Measurements from ENCODE around the gene SUN1. TPM values are rescaled to one million over a fixed set of nuclear protein-coding genes. Genes with fewer than 3 reads are reported as not detected.
A peak's percentile ranks its signal among the peaks of the same experiment; 100 is the strongest.
"Not testable (repeated sequence)": the region's sequence is repeated elsewhere in the genome, so short reads cannot be mapped to it uniquely, and the experiment has no call there.

Gene SUN1, protein sequence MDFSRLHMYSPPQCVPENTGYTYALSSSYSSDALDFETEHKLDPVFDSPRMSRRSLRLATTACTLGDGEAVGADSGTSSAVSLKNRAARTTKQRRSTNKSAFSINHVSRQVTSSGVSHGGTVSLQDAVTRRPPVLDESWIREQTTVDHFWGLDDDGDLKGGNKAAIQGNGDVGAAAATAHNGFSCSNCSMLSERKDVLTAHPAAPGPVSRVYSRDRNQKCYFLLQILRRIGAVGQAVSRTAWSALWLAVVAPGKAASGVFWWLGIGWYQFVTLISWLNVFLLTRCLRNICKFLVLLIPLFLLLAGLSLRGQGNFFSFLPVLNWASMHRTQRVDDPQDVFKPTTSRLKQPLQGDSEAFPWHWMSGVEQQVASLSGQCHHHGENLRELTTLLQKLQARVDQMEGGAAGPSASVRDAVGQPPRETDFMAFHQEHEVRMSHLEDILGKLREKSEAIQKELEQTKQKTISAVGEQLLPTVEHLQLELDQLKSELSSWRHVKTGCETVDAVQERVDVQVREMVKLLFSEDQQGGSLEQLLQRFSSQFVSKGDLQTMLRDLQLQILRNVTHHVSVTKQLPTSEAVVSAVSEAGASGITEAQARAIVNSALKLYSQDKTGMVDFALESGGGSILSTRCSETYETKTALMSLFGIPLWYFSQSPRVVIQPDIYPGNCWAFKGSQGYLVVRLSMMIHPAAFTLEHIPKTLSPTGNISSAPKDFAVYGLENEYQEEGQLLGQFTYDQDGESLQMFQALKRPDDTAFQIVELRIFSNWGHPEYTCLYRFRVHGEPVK
- total RNA-seq, result 118 TPM

DNA sequence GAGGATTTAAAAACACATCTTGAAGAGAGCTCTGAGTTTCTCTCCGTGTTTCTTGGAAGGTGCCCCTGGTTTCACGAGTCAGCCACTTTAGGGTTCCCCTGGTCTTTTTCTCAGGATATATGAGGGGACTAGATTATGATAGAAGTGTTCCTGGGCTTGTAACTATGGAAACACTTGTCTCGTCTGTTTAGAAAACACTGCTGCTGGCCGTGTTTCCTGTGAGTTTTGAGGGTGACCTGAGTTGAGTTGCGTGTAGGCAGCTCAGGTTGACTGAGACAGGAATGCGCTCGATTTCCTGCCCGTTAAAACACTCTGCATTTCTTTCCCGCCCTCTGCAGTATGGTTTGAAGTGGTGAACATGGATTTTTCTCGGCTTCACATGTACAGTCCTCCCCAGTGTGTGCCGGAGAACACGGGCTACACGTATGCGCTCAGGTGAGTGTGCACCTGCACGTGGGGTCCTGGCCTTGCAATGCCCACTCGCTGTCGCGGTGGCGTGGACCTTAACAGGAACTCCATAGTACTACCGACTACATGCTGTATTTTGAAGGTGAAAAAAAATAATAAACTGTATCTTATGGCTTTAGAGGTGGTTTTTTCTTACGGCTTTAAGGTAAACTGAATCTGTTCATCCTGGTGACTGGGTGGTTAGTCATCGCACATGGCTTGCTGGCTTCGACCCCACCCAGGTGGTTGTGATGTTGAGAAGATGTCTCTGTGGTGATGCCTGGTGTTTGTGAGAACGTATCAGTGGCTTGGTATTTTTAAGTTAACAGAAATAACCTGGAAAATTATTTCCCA lies at the start of gene SUN1:
TSS of gene SUN1 (plus strand) at position 310 of the 801 bp plus-strand sequence. CDS start at position 359, 49 bp downstream.
- DNase-seq (ENCODE audit: low read depth in 2 of 3, low spot score in 2 of 3), result peak; percentile 42 to 73 (median 62)

GRCh38 chr7:782718-783449 lies 49.4 kb upstream of the SUN1 start:
- no peak for DNase-seq (ENCODE audit: low read depth in 2 of 3, low spot score in 2 of 3)

- DNase-seq (ENCODE audit: low read depth in 2 of 3, low spot score in 2 of 3), result no peak
Observed at GRCh38 chr7:783556-784490, 48.5 kb upstream of the SUN1 start.

- no peak for DNase-seq (ENCODE audit: low read depth in 2 of 3, low spot score in 2 of 3)
Observed at GRCh38 chr7:784971-785370, 47.3 kb upstream of the SUN1 start.

- DNase-seq (ENCODE audit: low read depth in 2 of 3, low spot score in 2 of 3), result no peak
Observed at GRCh38 chr7:785416-785815, 46.9 kb upstream of the SUN1 start.

- peak; percentile 39 to 71 (median 56) for DNase-seq (ENCODE audit: low read depth in 2 of 3, low spot score in 2 of 3)
Observed at GRCh38 chr7:786472-787255, 45.6 kb upstream of the SUN1 start.

- DNase-seq (ENCODE audit: low read depth in 2 of 3, low spot score in 2 of 3), result no peak
Observed at GRCh38 chr7:787332-788240, 44.7 kb upstream of the SUN1 start.

DNA sequence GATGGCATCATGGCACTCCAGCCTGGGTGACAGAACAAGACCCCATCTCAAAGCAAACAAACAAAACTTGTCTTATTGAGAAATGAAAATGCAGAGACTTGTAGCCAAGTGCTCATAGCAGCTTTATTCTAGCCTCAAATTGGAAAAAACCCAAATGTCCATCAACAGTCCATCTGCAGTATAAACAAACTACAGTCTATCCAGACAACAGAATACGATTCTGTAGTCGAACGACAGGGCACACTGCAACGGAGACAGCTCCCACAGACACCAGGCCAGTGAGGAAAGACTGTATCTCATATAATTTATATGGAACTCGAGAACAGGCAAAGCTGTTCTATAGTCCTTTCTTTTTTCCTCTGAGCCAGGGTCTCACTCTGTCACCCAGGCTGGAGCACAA lies 40.8 kb upstream of the SUN1 start:
- no peak for DNase-seq (ENCODE audit: low read depth in 2 of 3, low spot score in 2 of 3)

DNA sequence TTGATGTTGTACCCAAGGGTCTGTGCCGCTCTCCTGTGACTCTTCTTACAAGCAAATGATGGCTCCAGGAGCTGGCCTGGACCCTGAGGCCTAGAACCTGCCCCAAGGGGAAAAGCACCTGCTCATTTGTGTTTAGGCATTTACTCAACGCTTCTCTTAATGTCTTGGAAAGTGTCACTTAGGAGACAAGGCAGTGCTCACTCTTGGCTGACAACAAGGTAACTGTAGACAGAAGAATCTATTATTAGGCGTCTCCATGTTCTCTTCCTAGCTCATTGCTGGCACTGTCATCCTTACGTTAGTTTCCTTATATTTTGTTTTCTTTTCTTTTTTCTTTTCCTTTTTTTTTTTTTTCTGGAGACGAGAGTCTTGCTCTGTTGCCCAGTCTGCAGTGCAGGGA lies 38.1 kb upstream of the SUN1 start:
- no peak for DNase-seq (ENCODE audit: low read depth in 2 of 3, low spot score in 2 of 3)

- no peak for DNase-seq (ENCODE audit: low read depth in 2 of 3, low spot score in 2 of 3)
Observed at GRCh38 chr7:794671-795329, 37.5 kb upstream of the SUN1 start.

- DNase-seq (ENCODE audit: low read depth in 2 of 3, low spot score in 2 of 3), result not testable (repeated sequence)
Observed at GRCh38 chr7:796434-797169, 35.7 kb upstream of the SUN1 start.

DNA sequence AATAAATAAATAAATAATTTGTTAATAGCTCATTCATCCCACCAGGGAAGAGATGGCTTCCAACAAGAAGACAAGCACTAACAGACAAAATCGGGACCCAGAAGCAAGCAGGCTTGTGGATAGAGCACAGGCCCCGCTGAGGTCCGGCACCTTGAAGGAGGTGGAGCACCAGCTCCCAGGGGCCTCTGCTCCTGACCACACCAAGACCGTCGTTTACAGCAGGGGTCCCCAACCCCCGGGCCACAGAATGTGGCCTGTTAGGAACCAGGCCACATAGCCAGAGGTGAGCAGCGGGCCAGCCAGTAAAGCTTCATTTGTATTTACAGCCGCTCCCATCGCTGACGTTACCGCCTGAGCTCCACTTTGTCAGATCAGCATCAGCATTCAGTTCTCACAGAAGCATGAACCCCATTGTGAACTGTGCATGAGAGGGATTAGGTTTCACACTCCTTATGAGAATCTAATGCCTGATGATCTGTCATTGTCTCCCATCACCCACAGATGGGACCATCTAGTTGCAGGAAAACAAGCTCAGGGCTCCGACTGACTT lies 33.3 kb upstream of the SUN1 start:
- no peak for DNase-seq (ENCODE audit: low read depth in 2 of 3, low spot score in 2 of 3)

DNA sequence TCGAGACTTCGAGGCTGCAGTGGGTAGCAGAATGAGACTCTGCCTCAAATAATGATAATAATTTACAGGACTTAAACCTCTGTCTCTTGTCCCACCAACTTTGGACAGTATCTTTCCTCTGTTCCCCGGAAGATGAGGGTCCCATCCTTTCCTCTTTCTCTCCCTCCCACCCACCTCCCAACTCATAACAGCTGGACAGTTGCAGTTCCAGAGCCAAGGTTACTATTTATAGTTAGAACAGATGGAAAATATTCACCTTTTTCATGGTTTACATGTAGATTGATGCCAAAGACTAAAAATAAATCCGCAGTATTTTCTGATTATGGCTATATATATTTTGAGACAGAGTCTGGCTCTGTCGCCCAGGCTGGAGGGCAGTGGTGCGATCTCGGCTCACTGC lies 31.6 kb upstream of the SUN1 start:
- no peak for DNase-seq (ENCODE audit: low read depth in 2 of 3, low spot score in 2 of 3)

DNA sequence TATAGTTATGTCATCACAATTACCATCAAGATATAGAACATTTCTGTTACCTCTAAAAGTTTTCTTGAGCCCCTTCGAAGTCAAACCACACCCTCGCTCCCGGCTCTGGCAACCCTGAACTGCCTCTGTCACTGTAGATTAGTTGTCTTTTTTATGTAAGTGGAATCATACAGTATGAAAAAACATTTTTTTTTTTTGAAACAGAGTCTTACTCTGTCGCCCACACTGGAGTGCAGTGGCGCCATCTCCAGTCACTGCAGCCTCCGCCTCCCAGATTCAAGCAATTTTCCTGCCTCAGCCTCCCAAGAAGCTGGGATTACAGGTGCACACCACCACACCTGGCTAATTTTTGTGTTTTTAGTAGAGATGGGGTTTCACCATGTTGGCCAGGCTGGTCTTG lies 30.9 kb upstream of the SUN1 start:
- not testable (repeated sequence) for DNase-seq (ENCODE audit: low read depth in 2 of 3, low spot score in 2 of 3)

DNA sequence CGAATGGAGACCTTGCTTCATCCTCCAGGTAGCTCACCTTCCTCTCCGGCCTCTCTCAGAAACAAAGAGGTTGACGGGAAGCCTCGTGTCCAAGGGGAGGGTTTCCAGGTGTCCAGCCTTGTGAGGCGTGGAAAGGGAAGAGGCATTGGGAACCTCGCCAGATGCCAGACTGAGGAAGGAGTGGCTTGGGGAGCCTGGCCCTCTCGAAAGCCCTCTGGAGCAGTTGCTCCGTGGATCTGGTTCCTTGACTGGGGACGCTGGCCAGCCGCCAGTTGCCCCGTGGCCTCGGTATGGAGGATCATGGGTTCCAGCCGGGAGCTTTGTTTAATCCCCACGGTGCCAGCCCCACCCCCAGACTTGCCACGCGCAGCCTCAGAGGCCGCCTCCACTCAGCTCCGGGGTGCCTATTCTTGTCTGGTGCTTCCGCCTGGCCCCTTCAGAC lies 30.3 kb upstream of the SUN1 start:
- no peak for DNase-seq (ENCODE audit: low read depth in 2 of 3, low spot score in 2 of 3)

All from hematopoietic multipotent progenitor cell (in vitro differentiated cells).